GM21825 (cell line): ENCODE measurements around the gene IFITM5.
"Not testable (repeated sequence)": the region's sequence is repeated elsewhere in the genome, so short reads cannot be mapped to it uniquely, and the experiment has no call there.

Source experiments
- ATAC-seq: cut with Tn5 transposase; IDR thresholded peaks from one replicate; pipeline ENCODE4 v1.9.1; 2021; ENCODE audit warnings: mild to moderate bottlenecking, moderate library complexity; ENCODE audit not compliant: unreplicated experiment

The IFITM5 gene

DNA sequence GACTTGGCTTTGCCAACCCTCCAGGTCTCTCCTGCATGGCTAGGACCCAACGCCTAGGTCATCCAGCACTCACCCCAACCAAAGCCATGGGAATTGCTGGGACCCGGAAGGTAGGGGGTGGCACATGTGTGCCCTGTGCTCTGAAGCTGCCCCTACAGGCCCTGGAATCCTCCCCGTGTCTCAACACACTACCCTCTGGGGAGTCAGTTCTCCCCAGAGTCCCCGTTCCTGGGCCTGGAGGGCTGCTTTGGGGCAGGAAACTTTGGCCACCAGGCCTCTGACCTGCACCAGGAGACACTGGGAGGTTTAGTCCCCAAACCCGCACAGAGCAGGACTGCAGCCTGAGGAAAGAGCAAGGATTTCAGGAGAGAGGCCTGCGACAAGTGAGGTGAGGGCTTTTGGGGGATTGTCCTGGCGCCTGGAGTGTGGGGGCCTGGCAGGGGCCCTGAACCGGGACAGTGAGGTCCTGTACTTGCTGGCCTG is 14.0 kb upstream of the IFITM5 start:
- peak; percentile 5 for ATAC-seq

DNA sequence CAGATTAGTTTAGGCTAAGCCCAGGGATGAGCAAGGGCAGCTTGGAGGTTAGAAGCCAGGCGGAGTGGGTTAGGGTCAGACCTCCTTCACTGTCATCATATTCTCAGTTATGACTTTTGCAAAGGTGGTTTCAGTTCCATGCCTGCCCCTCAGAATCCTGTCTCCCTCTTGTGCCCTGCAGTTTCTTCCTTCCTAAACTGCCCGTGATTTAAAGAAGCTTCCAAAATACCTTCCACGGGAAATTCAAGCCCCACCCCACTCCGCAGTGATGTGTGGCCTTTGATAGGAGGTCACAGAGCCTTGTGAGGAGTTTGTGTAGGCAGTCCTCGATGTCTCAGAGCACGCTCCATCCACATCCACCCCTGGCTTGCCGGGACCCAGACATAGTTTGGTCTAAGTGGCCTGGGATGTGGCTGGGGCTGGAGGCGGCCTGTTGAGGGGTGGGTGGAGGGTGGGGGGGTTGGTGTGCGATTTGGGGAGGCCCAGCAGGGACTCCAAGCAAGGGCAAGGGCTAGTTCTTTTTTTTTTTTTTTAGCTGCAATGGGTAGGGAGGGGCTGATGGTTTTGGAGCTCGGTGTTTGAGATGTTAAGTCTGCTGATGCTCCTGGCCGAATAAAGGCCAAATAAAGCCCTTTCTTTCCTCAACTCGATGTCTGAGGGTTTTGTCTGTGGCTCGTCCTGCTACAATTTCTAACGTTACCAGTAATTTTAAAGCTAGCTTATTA is 12.9 kb upstream of the IFITM5 start:
- ATAC-seq, result no peak

DNA sequence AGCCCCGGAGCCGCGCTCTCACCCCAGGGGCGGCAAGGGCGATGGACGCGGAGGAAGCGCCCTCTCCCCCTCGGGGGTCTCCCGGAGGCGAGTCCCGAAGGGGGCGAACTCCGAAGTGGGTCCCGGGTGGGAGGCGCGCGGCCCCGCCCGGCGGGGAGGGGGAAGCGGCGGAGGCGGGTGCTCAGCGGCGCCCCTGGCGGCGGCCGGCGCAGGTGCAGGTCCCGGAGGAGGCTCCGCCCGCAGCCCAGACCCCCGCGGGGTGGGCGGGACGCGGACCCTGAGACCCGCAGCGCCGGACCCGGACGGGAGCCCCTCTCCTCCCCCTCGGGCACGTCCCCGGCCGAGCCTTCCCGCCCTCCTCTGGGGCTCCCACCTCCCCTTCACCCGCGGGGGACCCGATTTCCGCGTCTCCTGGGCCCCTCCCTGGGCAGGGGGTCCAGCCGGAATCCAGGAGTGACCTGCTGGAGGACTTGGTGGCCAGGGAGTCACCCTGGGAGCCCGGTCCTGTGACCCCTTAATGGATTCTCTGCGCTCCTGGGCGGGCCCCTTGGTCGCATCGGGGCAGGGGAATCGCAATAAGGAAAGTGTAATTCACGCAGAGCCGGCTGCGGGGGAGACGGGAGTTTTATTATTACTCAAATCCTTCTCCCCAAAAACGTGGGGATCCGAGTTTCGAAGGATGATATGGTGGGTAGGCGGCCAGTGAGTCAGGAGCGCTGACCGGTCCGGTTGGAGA is 11.9 kb upstream of the IFITM5 start:
- ATAC-seq, result not testable (repeated sequence)

DNA sequence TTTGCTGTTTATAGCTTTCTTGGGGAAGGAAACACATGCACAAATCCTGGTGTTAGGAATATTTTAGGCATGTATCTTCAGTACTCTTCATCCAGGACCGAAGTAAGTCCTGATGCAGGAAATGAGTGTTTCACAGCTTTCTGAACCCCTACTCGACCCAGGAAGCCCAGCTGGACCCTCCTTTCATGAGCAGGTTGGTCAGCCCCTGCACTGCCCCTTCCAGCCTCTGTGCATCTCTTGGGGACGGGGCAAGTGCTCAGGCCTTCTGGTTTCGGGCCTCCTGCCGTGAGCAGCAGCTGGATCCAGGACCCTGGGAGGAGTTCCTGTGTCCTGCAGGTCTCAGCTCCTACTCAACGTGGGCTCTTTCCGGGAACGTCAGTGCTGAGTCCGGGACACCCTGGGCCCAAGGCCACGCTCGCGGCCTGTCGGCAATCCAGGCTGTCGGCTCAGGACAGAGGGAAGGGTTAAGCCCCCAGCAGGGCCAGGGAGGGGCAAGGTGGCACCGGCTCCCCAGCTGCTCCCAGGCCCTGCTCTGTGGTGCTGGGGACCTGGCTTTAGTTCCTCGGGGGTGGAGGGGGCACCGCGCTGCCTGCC is 10.8 kb upstream of the IFITM5 start:
- not testable (repeated sequence) for ATAC-seq

DNA sequence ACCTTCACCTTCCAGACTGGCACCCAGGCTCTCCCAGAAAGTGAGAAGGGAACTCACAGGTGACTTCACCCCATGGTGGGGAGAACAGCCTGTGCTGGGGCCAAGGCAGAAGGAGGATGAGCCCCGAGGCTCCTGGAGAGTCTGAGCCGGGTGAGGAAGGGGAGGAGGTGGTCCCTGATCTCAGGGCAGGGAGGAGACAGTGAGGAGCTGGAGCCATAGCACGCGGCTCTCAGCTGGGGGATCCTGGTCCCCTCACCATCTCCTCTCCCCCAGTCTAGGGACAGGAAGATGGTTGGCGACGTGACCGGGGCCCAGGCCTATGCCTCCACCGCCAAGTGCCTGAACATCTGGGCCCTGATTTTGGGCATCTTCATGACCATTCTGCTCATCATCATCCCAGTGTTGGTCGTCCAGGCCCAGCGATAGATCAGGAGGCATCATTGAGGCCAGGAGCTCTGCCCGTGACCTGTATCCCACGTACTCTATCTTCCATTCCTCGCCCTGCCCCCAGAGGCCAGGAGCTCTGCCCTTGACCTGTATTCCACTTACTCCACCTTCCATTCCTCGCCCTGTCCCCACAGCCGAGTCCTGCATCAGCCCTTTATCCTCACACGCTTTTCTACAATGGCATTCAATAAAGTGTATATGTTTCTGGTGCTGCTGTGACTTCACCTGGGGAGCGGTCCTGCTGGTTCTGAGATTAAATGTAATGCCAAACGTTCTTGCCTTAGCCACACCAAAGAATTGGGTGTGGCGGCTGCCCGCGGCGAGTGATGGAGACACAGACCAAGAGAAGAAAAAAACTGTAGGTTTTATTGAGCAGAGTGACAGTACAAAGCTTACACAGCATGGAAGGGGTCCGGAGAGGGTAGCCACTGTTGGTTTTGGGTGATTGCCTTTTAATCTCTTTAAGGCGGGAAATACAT is 9.7 kb upstream of the IFITM5 start:
- ATAC-seq, result not testable (repeated sequence)

DNA sequence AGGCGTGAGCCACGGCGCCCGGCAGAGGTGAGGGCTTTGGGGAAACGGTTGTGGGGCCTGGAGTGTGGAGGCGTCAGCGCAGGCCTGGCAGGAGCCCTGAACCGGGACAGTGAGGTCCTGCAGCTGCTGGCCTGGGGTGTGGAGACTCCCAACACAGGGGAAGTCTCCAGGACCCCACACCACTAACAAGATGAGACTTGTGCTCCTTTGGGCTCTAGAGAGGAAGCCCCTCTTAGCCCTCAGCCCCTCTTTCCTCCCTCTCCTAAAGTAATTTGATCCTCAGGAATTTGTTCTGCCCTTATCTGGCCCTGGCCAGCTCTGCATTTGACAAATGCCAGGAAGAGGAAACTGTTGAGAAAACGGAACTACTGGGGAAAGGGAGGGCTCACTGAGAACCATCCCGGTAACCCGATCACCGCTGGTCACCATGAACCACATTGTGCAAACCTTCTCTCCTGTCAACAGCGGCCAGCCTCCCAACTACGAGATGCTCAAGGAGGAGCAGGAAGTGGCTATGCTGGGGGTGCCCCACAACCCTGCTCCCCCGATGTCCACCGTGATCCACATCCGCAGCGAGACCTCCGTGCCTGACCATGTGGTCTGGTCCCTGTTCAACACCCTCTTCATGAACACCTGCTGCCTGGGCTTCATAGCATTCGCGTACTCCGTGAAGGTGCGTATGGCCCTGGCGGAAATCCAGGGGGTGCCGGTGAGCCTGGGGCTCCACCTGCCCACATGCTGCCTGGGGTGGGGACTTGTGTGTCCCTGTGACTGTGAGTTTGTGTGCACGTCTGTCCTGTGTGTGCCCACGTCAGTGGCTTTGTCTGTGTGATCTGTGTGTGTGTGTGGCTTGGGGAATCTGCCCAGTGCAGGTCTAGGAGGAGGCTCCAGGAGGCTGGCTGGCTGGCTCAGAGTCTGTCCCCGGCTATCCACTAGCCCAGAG is 8.7 kb upstream of the IFITM5 start, which contains the start of gene IFITM2:
Gene IFITM2, plus strand, starts transcription at position 51 of the 943 bp plus-strand sequence. Its CDS starts 377 bp downstream, at position 428.
- not testable (repeated sequence) for ATAC-seq

DNA sequence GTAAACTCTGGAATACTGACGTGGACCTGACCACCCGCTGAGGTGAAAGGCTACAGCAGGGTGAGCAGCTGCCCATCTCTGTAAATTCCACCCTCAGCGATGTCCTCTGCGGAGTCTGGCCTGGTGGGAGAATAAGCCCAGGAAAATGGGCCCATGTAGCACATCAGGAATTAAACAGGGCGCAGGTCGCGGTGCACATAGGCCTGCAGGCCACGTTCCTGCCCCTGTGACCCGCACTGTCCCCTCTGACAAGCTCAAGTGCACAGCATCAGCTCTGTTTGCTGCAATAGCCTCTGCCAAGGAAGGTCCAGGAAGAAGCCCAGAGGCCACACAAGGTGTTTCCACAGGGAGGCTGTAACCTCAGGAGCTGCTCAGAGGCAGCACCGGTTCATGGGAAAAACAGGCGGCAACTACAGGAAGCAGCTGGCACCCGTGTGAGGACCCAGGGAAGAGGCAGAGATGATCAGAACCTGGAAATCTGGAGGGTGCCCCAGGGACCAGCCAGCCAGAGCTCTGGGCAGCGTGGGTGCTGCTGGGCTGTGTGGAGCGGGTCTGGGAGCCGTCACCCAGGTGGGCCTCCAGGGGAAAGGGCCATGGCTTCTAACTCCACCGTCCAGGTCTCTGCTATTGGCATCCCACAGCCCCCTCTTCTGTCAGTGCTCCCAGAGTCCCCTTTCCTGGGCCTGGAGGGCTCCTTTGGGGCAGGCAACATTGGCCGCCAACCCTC is 7.5 kb upstream of the IFITM5 start:
- ATAC-seq, result no peak

DNA sequence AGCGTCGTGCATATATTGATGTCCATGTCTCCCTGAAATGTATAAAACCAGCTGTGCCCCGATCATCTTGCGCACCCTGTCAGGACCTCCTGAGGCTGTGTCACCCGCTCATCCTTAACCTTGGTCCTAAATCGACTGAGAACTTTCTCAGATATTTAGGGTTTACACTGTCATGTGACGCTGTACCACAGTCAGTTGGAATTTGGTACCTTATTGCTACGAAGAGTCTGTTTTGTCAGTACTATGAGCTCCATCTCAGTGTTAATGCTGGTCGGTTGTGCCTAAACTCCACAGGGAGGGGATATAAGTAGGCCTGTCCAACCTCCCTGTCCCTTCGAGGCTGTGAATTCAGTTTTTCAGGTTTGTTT is 6.5 kb upstream of the IFITM5 start:
- no peak for ATAC-seq

DNA sequence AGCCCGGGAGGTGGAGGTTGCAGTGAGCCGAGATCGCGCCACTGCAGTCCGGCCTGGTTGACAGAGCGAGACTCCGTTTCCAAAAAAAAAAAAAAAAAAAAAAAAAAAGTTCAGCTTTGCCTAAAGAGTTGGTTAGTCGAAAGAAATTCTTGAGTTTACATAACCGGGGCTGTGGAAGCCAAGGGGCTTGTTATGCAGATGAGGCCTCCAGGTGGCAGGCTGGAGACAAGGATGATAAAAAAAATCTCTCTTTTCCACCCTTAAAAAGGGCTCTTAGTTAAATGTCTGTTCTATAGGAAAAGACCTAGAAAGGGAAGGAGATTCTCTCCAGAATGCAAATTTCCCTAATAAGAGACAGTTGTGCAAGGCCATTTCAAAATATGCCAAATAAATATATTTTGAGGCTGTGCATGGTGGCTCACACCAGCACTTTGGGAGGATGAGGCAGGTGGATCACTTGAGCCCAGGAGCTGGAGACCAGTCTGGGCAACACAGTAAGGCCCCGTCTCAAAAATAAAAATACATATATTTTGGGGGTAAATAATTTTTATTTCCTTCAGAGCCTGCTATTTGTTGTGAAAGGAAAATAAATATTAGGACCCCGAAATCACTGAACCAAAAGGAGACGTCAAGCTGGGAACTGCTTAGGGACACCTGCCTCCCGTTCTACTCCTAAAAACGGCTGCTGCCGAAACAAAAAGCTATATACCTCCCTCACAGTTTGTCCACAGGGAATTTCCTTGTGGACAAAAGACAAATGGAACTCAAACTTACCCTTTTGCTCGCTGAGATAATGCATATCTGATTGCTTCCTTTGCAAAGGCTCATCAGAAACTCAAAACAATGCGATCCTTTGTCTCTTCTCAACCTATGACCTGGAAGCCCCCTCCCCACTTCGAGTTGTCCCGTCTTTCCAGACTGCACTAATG is 5.9 kb upstream of the IFITM5 start:
- no peak for ATAC-seq

DNA sequence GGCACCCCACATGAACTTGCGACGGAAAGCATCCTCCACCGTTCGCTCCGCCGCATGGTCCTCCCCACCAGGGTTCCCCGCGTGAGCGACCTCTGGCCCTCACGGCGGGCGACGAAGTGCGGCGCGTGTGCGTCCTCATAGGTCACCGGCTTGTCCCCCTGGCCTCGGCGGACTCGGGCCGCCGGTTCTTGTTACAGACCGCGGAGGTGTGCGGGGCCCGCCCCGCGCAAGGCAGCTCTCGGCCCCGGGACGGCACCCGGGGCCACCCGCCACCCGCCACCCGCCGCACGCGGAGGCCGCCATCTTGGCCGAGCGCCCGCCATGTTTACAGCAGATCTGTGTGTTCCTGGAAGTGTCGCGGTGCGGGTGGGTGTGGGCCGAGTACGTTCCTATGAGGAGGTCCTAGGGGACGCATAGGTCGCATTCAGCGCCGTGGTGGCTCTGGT is 4.8 kb upstream of the IFITM5 start:
- no peak for ATAC-seq

DNA sequence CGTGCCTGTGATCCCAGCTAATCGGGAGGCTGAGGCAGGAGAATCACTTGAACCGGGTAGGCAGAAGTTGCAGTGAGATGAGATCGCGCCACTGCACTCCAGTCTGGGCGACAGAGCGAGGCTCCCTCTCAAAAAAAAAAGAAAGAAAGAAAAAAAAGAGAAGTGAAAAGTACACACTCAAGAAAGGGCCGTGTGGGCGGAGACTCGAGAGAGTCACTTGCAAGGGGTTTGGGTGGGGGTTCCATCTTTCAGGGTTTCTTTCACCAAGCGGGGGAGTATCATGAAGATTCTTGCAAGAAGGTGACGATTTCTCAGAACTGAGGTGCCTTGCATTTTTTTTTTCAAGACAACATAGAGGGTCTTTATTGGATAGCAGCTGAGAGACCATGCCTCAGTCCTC is 4.0 kb upstream of the IFITM5 start:
- ATAC-seq, result no peak

DNA sequence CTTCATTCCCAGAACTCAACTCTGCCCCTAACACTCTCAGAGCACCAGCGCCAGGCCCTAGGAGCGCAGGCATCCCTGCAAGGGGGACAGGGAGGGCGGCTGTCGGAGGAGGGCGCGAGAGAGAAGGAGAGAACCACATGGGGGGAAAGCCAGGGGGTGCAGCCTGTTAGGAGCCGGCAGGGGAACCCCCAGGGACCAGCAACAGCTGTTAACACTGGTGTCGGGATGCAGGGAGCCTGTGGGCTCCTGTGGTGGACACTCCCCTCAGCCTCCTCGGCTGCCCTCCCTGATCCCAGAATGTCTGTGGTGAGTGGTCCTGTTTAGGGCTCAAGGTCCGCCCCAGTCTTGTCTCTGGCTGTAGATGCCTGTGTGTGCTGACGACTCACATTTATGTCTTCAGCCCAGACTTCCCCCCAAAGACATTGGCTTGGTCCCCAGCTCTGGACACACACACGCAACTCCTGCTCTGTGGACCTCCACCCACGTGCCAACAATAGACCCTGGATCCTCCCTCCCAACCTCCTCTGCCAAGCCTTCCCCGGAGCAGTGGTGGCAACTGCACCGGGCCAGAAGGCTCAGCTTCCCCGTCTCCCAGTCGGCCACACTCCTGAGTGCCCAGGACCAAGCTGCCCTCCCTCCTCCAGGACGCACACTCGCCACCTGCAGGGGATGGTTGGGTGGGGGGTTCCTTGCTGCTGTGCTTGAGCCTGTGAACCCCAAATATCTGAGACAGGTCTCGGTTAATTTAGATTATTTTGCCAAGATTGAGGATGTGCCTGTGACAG is 817 bp upstream of the IFITM5 start:
- no peak for ATAC-seq

DNA sequence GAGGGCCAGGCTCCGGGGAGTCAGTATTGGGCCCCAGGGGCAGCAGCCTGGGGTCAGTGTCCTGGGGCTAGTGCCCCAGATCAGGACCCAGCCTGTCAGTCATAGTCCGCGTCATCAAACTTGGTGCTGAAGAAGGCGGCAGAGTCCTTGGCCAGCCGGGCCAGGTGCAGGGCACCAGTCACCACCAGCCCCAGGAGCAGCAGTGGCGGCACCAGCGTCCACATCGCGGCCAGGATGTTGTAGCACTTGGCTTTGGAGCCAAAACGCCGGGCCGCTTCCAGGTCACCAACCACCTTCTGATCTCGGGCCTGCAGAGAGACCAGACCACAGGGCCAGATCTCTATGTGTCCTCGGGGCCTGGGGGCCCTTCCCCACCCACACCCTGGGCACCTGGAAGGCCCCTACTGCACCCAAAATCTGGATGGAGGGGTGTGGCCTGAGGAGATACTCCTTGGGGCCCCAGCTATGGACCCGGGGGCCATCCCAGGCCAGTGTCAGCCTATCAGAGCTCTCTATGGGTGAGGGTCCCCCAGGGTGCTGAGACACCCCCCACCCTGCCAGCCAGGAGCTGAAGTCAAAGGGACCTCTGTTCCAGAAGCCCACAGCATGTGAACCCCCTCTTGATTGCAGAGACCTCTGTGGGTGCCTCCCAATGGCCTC is 790 bp downstream of the IFITM5 start:
- no peak for ATAC-seq

DNA sequence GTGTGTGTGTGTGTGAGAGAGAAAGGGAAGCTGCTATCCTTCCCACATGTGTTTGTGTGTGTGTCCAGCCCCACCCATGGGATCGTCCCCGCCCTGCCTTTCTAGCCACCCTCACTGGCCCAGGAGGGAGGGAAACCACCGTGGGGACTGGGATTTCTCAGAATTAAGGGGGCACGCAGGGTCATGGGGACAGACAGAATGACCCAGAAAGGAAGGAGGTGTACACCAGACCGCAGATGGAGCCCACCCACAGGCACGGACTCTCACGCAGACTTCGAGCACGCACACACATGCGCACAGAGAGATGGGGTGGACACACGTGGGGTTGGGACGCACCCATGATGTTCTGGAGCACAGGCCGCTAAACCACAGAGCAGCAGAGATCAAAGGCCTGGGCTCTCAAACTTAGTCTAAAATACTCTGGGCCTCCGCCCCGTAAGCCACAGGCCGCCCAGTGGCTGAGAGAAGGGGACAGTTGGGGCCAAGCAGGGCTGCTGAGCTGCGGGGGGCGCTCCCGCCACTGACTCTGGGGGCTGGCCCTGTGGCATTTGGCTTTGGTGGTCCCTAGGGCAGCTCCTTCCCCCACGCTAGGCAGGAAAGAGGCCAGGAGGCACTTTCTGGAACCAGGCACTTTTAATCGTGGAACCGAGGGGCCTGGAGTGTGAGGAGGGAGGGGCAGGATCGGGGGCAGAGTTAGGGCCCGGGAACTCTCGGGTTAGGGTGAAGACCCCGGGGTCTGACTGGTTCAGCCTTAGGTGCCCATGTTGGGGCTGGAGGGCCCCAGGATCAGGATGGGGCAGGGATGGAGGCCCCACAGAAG is 1.5 kb downstream of the IFITM5 start:
- ATAC-seq, result no peak

DNA sequence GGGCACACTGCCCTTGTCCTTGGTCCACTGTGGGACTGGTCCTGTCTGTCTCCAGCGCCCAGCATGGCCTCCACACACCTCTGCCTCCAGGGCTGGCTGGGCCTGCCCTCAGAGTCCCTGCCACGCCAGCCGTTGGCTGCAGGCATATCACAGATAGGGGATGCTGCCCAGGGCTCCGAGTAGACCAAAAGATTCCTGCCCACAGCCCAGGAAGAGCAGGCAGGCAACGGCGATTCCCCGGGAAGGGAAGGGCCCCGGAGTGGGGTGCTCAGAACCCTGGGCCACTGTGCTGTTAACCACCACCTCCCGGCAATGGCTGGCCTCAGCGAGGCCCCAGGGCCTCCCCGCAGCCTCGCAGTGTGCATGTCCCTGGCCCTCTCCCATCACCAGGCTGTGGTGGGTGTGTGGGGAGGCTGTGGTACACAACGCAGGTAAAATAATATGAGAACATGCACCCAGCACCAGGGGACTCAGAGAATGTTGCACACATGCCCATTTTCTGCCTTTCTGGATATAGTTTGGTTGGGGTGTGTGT is 2.2 kb downstream of the IFITM5 start:
- ATAC-seq, result no peak
